PC-3 (cell line): ENCODE results near the gene ABHD2.

ENCODE experiments used
- EZH2 ChIP-seq: fragments of 300-600 bp; sonication (generic); IDR thresholded peaks from one replicate; pipeline ENCODE4 v1.6.1; 2017; ENCODE audit warnings: antibody characterized with exemption, mild to moderate bottlenecking, low read length; ENCODE audit not compliant: unreplicated experiment
- EZH2phosphoT487 ChIP-seq: fragments of 300-600 bp; sonication (generic); IDR thresholded peaks from 2 replicates; pipeline ENCODE4 v1.6.1; 2018; ENCODE audit warnings: mild to moderate bottlenecking, antibody characterized with exemption, low read length, borderline replicate concordance
- TF ChIP-seq, protein P1 (sequence below): fragments of 300-600 bp; sonication (generic); conservative IDR thresholded peaks from 2 replicates; pipeline ENCODE4 v1.5.1; 2017; ENCODE audit warnings: antibody characterized with exemption, low read depth, mild to moderate bottlenecking, low read length

DNA sequence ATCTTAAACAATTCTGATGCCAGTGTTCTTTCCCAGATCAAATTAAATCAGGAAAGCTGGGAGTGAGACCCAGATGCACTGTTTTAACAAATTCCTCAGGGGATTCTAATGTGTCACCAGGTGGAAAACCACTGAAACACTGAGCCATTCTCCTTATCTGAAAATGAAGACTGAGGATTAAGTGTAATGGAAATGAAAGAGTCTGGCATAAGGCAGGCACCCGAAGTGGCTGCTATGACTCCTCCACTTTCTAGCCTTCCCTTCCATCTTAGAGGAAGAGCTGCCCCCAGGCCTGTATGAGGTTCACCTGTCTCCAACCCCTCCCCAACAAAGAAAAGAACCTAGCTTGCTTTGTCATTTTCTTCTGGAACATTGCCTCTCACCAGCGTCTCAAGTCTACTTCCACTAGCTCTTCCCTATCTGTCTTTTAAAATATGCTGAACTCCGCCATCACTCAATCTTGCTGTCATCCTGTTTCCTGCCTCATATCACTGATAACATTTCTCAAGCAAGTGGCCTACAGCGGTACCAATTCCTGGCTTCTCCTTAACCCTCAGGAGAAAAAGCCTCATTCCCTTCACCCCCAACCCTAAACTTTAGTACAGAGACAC is 13.7 kb upstream of the ABHD2 start:
- TF ChIP-seq, protein P1, sequence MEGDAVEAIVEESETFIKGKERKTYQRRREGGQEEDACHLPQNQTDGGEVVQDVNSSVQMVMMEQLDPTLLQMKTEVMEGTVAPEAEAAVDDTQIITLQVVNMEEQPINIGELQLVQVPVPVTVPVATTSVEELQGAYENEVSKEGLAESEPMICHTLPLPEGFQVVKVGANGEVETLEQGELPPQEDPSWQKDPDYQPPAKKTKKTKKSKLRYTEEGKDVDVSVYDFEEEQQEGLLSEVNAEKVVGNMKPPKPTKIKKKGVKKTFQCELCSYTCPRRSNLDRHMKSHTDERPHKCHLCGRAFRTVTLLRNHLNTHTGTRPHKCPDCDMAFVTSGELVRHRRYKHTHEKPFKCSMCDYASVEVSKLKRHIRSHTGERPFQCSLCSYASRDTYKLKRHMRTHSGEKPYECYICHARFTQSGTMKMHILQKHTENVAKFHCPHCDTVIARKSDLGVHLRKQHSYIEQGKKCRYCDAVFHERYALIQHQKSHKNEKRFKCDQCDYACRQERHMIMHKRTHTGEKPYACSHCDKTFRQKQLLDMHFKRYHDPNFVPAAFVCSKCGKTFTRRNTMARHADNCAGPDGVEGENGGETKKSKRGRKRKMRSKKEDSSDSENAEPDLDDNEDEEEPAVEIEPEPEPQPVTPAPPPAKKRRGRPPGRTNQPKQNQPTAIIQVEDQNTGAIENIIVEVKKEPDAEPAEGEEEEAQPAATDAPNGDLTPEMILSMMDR, result no peak
- TF ChIP-seq EZH2 (no peak), EZH2phosphoT487 (no peak)
